GM12891 (cell line): ENCODE measurements around the gene RTCA.

Experiments used
- POLR2A ChIP-seq: IDR thresholded peaks from 2 replicates; pipeline ENCODE4 v1.6.1; 2011; ENCODE audit warnings: low read depth, low read length, control low read depth
- SPI1 ChIP-seq: IDR thresholded peaks from 2 replicates; pipeline ENCODE4 v1.6.1; 2011; ENCODE audit warnings: low read depth, low read length, control low read depth

DNA sequence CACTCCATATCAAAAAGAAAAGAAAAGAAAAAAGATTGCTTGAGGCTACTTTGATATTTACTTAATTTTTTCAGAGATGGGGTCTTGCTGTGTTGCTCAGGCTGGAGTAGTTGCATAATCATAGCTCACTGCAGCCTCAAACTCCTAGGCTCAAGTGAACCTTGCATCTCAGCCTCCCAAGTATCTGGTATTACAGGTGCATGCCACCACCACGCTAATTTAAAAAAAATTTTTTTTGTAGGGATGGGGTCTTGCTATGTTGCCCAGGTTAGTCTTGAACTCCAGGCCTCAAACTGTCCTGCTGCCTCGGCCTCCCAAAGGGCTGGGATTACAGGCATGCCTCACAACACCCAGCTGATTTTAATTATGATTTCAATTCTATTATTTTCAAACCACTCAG, 38.2 kb downstream of the RTCA start:
- no peak for TF ChIP-seq POLR2A
- TF ChIP-seq SPI1: no peak
